ENCODE measurements around the gene NDST4.

Gene NDST4

DNA sequence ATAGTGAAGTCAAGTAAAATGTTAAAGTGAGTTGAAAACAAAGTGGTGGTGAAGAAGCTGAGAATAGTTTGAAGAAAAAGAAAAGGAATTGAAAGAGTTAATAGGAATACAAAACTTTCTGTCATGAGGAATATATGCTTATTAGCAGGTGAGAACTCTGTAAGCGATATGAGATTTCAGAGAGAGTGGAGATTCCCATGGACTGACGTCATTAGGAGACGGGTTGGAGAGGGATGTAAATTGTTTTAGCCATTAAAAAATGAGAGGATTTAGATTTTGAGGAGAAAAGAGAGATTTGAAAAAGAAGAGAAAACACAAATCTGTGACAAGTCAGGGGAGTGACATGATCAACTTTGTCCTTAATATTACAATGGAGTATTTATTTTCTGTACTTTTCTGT is 11.7 kb downstream of the NDST4 start:
- DNase-seq (ENCODE audit: extremely low read depth, insufficient read length), result no peak
- TF ChIP-seq, protein P1, sequence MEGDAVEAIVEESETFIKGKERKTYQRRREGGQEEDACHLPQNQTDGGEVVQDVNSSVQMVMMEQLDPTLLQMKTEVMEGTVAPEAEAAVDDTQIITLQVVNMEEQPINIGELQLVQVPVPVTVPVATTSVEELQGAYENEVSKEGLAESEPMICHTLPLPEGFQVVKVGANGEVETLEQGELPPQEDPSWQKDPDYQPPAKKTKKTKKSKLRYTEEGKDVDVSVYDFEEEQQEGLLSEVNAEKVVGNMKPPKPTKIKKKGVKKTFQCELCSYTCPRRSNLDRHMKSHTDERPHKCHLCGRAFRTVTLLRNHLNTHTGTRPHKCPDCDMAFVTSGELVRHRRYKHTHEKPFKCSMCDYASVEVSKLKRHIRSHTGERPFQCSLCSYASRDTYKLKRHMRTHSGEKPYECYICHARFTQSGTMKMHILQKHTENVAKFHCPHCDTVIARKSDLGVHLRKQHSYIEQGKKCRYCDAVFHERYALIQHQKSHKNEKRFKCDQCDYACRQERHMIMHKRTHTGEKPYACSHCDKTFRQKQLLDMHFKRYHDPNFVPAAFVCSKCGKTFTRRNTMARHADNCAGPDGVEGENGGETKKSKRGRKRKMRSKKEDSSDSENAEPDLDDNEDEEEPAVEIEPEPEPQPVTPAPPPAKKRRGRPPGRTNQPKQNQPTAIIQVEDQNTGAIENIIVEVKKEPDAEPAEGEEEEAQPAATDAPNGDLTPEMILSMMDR (IDR thresholded peaks at IDR 0.05; ENCODE audit: insufficient read depth, low read length, poor library complexity, severe bottlenecking), result no peak
- H3K36me3 ChIP-seq (ENCODE audit: control insufficient read depth, insufficient read depth, low read length), result no peaks in the 10 kb centered on the region
- H3K27me3 ChIP-seq (replicated peaks; ENCODE audit: control insufficient read depth, insufficient read depth, low read length), result no peaks in the 10 kb centered on the region
- no peak overlapping the region for H3K4me3 ChIP-seq (replicated peaks; ENCODE audit: low read depth, low read length)

DNA sequence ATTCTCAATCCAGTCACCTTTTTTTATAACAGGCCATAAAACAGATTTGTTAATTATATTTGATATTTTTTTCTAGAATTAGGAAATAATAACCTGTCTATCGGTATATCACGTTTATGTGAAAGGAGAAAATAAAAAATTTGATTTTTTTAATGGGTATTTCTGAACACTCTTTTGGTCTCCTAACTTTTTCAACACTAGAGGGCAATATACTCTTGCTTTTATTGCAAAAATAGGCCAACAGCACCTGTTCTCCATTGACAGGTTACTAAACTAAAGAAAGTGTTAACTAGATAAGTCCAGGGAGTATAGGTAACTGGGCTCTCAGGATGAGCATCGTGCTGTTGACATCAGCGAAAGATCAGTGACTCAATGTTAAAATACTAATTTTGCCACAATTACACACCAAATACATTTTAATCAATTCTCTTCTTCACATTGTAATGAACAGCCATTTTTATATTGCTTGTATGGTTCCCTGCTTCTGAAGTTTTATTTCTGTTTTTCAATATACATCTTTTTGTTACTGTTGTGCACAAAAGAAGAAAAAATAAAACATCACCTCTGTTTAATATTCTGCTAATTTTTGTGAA is 22.8 kb downstream of the NDST4 start:
- peak; percentile 3 for DNase-seq (ENCODE audit: extremely low read depth, insufficient read length)
- Histone ChIP-seq H3K27me3 (replicated peaks; ENCODE audit: control insufficient read depth, insufficient read depth, low read length) (no peaks in the 10 kb centered on the region), H3K36me3 (ENCODE audit: control insufficient read depth, insufficient read depth, low read length) (no peaks in the 10 kb centered on the region), H3K4me3 (replicated peaks; ENCODE audit: low read depth, low read length) (no peak overlapping the region)
- TF ChIP-seq, protein P1 (IDR thresholded peaks at IDR 0.05; ENCODE audit: insufficient read depth, low read length, poor library complexity, severe bottlenecking), result peak; percentile 43

DNA sequence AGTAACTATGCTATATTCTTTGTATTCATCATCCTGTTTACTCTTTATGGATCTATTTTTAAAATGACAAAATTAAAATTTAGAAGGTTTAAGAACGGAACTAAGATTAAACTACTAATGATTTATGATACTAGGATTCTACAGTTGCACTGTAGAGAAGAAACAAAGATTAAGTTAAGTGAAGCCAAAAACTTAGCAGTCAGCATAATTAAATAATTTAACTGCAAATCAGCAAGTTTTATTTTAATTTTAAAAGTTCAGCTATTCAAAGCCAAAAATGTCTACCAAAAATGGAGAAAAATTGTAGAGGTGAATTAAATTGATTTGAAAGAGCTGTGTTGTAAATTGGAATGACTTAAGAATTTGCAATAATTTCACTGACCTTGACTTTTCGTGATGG is 30.8 kb downstream of the NDST4 start:
- no peaks in the 10 kb centered on the region for H3K27me3 ChIP-seq (replicated peaks; ENCODE audit: control insufficient read depth, insufficient read depth, low read length)
- no peaks in the 10 kb centered on the region for H3K36me3 ChIP-seq (ENCODE audit: control insufficient read depth, insufficient read depth, low read length)
- no peak for DNase-seq (ENCODE audit: extremely low read depth, insufficient read length)
- TF ChIP-seq, protein P1 (IDR thresholded peaks at IDR 0.05; ENCODE audit: insufficient read depth, low read length, poor library complexity, severe bottlenecking), result no peak
- H3K4me3 ChIP-seq (replicated peaks; ENCODE audit: low read depth, low read length), result no peak overlapping the region

DNA sequence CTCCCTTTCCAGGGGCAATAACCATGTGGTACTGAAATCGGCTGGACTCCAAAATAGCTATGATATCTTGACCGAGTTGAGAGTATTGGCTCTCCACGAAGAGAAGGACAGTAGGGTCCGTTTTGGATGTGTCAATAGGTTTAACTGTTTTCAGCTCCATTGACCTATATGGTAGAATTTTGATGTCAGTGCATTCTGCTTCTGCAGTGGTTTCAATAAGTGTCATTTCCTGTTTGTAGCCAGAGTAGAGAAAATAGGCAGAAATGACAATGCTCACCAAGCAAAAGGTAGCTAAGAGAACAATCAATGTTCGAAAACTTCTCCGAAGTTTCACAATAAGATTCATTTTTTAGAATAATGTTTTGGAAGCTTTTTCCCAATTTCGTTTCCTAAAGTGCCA is 36.7 kb downstream of the NDST4 start:
- TF ChIP-seq, protein P1 (IDR thresholded peaks at IDR 0.05; ENCODE audit: insufficient read depth, low read length, poor library complexity, severe bottlenecking), result no peak
- no peak for DNase-seq (ENCODE audit: extremely low read depth, insufficient read length)
- H3K4me3 ChIP-seq (replicated peaks; ENCODE audit: low read depth, low read length), result no peak overlapping the region
- H3K36me3 ChIP-seq (ENCODE audit: control insufficient read depth, insufficient read depth, low read length), result no peaks in the 10 kb centered on the region
- H3K27me3 ChIP-seq (replicated peaks; ENCODE audit: control insufficient read depth, insufficient read depth, low read length), result no peaks in the 10 kb centered on the region

DNA sequence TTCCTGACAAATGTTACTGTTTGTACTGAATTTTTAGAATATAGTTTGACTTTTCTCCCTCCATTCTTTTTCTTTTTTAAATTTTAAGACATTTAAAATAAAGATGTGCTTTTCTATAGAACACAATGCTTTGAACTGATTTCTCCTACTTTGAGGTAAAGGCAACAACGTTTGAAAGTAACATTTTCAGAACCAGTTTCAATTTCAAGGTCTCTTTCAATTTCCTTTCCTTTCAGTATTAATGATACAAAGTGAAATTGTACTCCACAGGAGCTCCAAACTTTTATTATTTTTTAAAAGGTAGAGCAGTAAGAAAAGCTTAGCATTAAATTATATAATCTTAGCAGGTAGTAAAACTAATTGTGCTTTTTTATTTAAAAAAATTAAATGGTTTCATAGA is 54.9 kb downstream of the NDST4 start:
- TF ChIP-seq, protein P1 (IDR thresholded peaks at IDR 0.05; ENCODE audit: insufficient read depth, low read length, poor library complexity, severe bottlenecking), result no peak
- H3K4me3 ChIP-seq (replicated peaks; ENCODE audit: low read depth, low read length), result no peak overlapping the region
- no peaks in the 10 kb centered on the region for H3K27me3 ChIP-seq (replicated peaks; ENCODE audit: control insufficient read depth, insufficient read depth, low read length)
- DNase-seq (ENCODE audit: extremely low read depth, insufficient read length), result no peak
- no peaks in the 10 kb centered on the region for H3K36me3 ChIP-seq (ENCODE audit: control insufficient read depth, insufficient read depth, low read length)

DNA sequence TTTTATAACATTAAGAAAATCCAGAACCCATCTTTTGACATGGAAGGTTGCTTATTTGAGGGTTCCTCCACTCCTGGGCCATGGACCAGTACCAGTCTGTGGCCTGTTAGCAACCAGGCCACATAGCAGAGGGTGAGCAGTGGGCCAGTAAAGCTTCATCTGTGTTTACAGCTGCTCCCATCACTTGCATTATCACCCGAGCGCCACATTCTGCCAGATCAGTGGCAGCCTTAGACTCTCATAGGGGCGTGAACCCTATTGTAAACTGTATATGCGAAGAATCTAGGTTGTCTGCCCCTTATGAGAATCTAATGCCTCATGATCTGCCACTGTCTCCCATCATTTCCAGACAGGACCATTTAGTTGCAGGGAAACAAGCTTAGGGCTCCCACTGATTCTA is 58.6 kb downstream of the NDST4 start:
- TF ChIP-seq, protein P1 (IDR thresholded peaks at IDR 0.05; ENCODE audit: insufficient read depth, low read length, poor library complexity, severe bottlenecking), result no peak
- Histone ChIP-seq H3K27me3 (replicated peaks; ENCODE audit: control insufficient read depth, insufficient read depth, low read length) (no peaks in the 10 kb centered on the region), H3K36me3 (ENCODE audit: control insufficient read depth, insufficient read depth, low read length) (no peaks in the 10 kb centered on the region), H3K4me3 (replicated peaks; ENCODE audit: low read depth, low read length) (no peak overlapping the region)
- DNase-seq (ENCODE audit: extremely low read depth, insufficient read length), result no peak
